Inflammatory macrophage treated with lipopolysaccharide for 4 hours (primary cell): Measurements from ENCODE around the gene TMEM203.
A peak's percentile ranks its signal among the peaks of the same experiment; 100 is the strongest.

ENCODE experiments used
- DNase-seq: peaks from one replicate; pipeline ENCODE4 v3.0.0-alpha.2; 2020

The TMEM203 gene

DNA sequence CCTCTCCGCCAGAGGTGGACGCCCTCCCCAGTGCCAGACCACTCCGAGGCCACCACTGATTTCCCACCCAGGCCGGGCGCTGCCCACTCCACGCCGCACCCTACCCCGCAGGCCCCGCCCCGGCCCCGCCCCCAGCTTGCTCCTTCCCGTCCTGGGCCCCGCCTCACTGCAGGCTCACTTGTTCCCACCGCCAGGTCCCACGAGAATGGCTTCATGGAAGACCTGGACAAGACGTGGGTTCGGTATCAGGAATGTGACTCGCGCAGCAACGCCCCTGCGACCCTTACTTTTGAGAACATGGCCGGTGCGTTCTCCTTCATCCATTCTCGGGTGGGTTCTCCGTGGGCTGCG, 42.1 kb downstream of the TMEM203 start:
- DNase-seq: no peak

DNA sequence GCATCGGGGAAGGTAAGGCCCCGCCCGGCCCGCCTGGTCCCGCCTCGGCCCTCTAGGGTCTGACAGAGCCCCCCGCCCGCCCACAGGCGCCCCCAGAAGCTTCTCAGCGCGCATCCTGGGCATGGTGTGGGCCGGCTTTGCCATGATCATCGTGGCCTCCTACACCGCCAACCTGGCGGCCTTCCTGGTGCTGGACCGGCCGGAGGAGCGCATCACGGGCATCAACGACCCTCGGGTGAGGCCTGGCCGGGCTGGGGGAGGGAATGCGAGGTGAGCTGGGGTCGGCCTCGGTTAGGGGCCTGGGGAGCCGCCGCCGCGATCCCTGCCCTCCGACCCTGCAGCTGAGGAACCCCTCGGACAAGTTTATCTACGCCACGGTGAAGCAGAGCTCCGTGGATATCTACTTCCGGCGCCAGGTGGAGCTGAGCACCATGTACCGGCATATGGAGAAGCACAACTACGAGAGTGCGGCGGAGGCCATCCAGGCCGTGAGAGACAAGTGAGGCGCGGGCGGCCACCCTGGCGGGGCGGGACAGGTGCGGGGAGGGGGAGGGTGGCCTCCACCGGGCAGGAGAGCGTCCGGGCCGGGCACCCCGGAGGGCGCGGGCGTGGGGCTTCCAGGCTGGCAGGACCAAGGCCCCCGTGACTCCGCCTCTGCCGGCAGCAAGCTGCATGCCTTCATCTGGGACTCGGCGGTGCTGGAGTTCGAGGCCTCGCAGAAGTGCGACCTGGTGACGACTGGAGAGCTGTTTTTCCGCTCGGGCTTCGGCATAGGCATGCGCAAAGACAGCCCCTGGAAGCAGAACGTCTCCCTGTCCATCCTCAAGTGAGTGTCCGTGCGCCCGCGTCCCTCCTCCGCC, 42.7 kb downstream of the TMEM203 start:
- no peak for DNase-seq

DNA sequence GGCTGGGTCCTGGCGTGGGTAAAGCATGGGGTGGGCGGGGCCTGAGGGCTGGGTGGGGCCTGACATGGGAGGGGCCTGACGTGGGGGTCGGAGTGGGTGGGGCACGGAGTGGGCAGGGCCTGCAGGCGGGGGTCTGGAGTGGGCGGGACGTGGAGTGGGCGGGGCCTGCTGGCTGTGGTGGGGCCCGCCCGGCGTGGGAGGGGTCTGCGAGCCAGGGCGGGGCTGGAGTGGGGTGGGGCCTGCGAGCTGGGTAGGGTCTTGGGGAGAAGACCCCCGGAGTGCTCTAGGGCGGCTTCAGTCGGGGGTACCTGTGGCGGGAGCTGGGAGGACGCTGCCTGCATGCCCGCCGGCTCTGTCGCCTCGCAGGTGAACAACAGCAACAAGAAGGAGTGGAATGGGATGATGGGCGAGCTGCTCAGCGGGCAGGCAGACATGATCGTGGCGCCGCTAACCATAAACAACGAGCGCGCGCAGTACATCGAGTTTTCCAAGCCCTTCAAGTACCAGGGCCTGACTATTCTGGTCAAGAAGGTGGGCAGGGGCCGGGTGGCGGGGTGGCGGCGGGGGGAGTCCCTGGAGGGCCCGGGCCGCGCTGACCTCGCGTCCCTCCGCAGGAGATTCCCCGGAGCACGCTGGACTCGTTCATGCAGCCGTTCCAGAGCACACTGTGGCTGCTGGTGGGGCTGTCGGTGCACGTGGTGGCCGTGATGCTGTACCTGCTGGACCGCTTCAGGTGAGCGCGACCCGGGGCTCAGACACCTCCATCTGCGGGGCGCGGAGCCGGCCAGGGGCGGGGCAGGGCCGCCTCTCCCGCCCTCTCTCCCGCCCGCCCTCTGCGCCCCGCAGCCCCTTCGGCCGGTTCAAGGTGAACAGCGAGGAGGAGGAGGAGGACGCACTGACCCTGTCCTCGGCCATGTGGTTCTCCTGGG, 43.6 kb downstream of the TMEM203 start:
- no peak for DNase-seq

DNA sequence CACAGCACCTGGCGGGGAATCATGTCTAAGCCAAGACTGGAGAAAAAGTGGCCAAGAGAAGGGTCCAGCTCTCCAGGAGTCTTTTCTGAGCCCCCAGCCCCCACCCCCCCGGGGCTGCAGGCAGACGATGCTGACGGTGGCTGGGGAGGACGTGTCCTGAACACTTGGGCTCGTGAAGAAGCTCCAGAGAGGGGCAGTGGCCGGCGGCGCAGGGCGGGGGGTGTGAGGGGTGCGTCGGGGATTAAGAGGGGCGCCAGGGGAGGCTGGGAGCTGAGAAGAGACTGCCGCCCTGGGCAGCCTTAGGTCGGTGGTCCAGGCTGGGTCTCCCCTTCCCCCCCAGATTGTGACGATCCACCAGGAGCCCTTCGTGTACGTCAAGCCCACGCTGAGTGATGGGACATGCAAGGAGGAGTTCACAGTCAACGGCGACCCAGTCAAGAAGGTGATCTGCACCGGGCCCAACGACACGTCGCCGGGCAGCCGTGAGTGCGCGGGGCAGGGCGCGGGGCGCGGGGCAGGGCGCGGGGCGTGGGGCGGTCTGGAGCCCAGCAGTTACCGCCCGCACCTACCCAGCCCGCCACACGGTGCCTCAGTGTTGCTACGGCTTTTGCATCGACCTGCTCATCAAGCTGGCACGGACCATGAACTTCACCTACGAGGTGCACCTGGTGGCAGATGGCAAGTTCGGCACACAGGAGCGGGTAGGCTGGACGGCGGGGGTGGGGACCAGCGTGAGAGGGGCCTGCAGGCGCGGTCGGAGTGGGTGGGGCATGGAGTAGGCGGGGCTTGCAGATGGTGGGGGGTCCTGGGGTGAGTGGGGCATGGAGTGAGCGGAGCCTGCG, 44.5 kb downstream of the TMEM203 start:
- no peak for DNase-seq

DNA sequence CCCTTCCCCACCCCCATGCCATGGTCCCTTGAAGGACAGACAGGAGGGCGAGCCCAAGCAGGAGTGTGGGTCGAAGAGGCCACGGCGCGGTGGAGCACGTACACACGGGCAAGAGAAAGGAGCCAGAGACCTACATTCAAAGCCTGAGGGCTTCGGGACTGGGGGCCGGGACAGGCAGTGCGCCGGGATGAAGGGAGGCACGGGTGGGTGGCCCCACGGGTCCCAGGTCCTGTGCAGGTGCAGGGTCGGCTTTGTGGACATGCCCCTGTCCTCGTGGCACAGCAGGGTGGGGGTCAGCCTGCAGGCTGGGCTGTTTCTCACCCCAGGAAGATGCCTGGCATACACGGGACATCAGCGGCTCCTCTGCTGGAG, 45.4 kb downstream of the TMEM203 start:
- no peak for DNase-seq

DNA sequence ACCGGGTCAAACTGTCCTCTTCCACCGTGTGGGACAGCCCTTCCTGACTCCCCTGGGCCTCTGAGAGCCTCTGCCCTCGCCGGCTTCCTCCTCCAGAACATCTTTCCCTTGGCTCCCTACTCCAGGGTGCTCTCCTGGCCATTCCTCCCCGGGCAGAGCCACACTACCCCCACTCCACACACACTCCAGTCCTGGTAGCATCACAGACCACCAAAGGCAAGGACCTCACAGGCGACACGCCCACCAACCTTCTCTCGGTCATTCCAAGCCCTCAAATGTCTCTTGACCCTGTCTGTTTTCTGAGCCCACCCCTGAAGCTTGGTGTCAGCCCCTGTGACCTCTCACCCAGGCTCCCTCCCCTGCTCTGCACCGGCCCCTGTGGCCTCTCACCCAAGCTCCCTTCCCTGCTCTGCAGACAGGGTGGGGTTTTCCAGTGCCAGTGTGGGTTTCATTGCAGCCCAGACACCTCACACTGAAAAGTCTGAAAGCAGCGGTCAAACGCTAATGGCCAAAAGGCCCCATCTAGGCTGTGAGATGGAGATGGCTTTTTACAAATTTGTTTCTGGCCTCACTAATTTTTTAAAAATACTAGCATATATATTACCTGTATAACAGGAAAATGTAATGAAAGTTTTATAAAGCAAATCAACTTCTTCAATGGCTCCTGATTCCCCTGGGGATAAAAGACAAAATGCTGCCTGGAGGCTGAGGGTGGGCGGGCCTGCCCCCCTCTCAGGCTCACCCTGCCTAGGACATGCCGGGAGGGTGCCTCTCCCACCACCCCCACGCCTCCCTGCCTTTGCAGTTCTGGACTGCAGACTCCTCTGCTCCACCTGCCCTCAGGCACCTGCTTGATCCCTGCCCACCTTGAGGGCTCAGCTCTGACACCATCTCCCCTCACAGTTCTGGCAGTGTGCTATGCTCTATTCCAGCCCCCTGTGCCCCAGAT, 46.1 kb downstream of the TMEM203 start:
- no peak for DNase-seq

DNA sequence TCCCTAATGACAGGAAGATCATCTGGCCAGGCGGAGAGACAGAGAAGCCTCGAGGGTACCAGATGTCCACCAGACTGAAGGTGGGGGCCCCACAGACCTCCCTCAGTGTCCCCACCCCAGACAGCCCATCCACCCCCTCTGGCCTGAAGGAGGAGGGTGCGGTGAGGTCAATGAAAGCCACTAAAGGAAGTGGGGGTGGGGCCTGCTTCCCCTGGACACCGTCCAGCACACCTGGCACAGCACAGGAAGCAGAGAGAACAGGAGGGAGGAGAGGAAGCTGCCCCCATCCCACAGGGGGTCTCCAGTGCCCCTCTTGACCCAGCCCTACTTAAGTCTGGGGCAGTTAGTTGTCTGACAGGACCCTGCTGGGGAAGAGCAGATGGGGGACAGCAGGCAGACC, 46.8 kb downstream of the TMEM203 start:
- no peak for DNase-seq

DNA sequence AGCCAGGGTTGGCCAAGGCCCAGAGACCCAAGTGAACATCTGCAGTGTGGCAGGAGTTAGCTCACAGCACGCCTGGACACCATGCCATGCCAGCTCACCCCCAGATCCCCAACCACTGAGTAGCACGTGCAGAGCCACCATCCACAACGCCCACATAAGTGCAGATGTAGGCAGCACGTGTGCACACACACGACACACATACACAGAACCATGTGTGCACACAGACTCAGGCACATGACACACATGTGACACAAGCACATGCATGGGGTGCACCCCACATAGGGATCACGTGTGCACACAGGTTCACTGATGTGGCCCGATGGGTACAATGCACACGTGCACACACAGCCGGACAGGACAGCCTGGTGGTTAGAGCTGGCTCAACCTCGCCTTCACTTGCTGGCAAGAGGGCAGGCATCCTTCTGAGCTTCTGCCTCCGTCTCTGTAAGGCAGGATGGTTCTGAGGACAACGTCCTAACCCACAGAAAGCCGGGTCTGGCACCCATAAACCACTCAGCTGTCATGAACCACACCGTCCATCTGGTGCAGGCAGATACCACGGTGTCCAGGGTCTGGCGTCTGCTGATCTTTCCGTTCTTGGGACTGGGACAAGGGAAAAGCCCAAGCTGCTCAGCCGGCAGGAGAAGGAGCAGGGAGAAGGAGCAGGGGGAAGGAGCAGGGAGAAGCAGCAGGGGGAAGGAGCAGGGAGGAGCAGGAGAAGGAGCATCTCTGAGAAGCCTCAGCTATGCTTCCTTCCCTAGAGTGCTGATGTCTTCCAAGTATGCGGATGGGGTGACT, 47.6 kb downstream of the TMEM203 start:
- no peak for DNase-seq

DNA sequence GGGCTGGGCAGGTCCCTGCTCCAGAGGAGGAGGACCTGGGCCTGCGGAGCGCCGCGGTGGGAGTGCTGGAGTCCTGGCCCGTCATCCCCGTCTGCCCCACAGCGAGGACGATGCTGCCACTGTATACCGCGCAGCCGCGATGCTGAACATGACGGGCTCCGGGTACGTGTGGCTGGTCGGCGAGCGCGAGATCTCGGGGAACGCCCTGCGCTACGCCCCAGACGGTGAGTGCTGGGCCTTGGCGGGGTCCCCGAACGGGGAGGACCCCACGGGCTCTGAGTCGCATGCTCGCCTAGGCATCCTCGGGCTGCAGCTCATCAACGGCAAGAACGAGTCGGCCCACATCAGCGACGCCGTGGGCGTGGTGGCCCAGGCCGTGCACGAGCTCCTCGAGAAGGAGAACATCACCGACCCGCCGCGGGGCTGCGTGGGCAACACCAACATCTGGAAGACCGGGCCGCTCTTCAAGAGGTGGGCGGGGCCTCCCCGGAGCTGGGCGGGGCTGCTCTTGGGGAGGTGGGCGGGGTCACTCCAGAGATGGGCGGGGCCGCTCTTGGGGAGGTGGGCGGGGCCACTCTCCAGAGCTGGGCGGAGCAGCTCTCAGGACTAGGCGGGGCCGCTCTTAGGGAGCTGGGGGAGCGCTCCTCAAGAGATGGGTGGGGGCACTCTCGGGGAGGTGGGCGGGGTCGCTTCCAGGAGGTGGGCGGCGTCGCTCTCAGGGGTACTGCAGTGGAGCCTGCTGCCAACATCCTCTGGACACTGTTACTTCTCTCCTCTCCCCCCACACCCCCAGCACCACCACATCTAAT, 48.7 kb downstream of the TMEM203 start:
- DNase-seq: peak; percentile 69
